ENCODE measurements around the gene PPFIA4. TPM values are rescaled to one million over a fixed set of nuclear protein-coding genes. Genes with fewer than 3 reads are reported as not detected.

Gene PPFIA4
- total RNA-seq, 1 experiment from 2014 or later, result 12.1 TPM

DNA sequence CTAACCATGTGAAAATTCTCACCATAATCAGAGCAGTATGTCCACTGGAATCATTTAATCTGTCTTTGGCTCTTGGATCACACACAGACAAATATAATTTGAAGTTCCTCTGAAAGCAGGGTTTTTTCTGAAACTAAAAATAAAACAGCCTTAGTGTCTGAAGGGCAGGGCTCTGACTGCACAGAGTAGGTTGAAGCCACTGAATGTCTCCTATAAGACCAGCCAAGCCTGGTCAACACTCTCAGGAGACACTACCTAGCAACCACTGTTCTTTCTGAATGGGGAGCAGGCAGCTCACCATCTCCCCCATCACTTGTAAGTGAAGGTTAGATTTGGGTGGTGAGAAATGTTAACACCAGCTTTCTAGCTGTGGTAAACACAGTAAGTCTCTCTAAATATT is 35.2 kb upstream of the PPFIA4 start:
- Histone ChIP-seq H3K4me3 (ENCODE audit: low read length) (no peak overlapping the region), H3K4me2 (ENCODE audit: low read length) (no peak overlapping the region), H3K4me1 (ENCODE audit: insufficient read depth, low read length) (peaks cover 4% of the 10 kb centered on the region; the same call in 1 of the 2 replicates), H3K79me2 (ENCODE audit: low read length) (no peaks in the 10 kb centered on the region), H4K20me1 (ENCODE audit: low read length) (no peaks in the 10 kb centered on the region), H3K9ac (ENCODE audit: low read length) (no peak overlapping the region), H3F3A (ENCODE audit: low read length, unreplicated experiment) (no peaks in the 10 kb centered on the region), H3K27me3 (ENCODE audit: low read length) (peaks cover 61% of the 10 kb centered on the region), H2AFZ (ENCODE audit: low read length) (no peak overlapping the region), H3K27ac (ENCODE audit: low read length) (no peak overlapping the region), H3K9me3 (ENCODE audit: low read length) (no peaks in the 10 kb centered on the region), H3K36me3 (ENCODE audit: low read depth, low read length) (no peaks in the 10 kb centered on the region), H3K9me2 (replicated peaks; ENCODE audit: low read length) (no peaks in the 10 kb centered on the region)
- ATAC-seq (no peak), DNase-seq (no peak)
- TF ChIP-seq EZH2 (IDR thresholded peaks at IDR 0.05; ENCODE audit: low read length, unreplicated experiment) (no peak), EZH2phosphoT487 (IDR thresholded peaks at IDR 0.05; ENCODE audit: borderline replicate concordance, low read length) (no peak)
- TF ChIP-seq, protein P1, sequence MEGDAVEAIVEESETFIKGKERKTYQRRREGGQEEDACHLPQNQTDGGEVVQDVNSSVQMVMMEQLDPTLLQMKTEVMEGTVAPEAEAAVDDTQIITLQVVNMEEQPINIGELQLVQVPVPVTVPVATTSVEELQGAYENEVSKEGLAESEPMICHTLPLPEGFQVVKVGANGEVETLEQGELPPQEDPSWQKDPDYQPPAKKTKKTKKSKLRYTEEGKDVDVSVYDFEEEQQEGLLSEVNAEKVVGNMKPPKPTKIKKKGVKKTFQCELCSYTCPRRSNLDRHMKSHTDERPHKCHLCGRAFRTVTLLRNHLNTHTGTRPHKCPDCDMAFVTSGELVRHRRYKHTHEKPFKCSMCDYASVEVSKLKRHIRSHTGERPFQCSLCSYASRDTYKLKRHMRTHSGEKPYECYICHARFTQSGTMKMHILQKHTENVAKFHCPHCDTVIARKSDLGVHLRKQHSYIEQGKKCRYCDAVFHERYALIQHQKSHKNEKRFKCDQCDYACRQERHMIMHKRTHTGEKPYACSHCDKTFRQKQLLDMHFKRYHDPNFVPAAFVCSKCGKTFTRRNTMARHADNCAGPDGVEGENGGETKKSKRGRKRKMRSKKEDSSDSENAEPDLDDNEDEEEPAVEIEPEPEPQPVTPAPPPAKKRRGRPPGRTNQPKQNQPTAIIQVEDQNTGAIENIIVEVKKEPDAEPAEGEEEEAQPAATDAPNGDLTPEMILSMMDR (conservative IDR thresholded peaks at IDR 0.05; ENCODE audit: low read depth, low read length), result no peak
- CTCF ChIA-PET, result no interaction called here
- POLR2A ChIA-PET (ENCODE audit: unreplicated experiment), result interaction anchor here (0.6 kb wide), 1 partner anchor 64 kb away, joined by 3 read pairs; no protein-coding TSS in a partner anchor
- intact Hi-C loops (cut with micrococcal nuclease), result no loop called here
- no TSS peak for BruUV-seq (replicated peaks)

DNA sequence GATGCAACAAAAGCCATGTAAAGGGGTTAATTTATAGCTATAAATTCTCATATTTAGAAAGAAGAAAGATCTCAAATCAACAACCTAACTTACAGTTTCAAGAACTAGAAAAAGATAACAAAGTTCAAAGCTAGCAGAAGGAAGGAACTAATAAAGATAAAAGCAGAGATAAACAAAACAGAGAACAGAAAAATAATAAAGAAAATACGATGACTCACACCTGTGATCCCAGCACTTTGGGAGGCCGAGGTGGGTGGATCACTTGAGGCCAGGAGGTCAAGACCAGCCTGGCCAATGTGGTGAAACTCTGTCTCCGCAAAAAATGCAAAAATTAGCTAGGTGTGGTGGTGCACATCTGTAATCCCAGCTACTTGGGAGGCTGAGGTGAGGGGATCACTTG is 31.5 kb upstream of the PPFIA4 start:
- no peak overlapping the region for H3K4me3 ChIP-seq (ENCODE audit: low read length)
- no peaks in the 10 kb centered on the region for H3K9me3 ChIP-seq (ENCODE audit: low read length)
- TF ChIP-seq EZH2phosphoT487 (IDR thresholded peaks at IDR 0.05; ENCODE audit: borderline replicate concordance, low read length) (no peak), EZH2 (IDR thresholded peaks at IDR 0.05; ENCODE audit: low read length, unreplicated experiment) (no peak)
- TF ChIP-seq, protein P1 (conservative IDR thresholded peaks at IDR 0.05; ENCODE audit: low read depth, low read length), result no peak
- DNase-seq, result no peak
- no peak overlapping the region for H2AFZ ChIP-seq (ENCODE audit: low read length)
- no peak overlapping the region for H3K9ac ChIP-seq (ENCODE audit: low read length)
- no peaks in the 10 kb centered on the region for H4K20me1 ChIP-seq (ENCODE audit: low read length)
- POLR2A ChIA-PET (ENCODE audit: unreplicated experiment), result interaction anchor here (0.6 to 0.7 kb wide), 2 partner anchors 13 to 22 kb away, joined by 5 read pairs; partner anchors contain the start of gene TMEM183A
- CTCF ChIA-PET, result no interaction called here
- no peaks in the 10 kb centered on the region for H3K9me2 ChIP-seq (replicated peaks; ENCODE audit: low read length)
- ATAC-seq, result no peak
- H3K36me3 ChIP-seq (ENCODE audit: low read depth, low read length), result no peaks in the 10 kb centered on the region
- H3K4me1 ChIP-seq (ENCODE audit: insufficient read depth, low read length), result peaks cover 7% of the 10 kb centered on the region; the same call in 1 of the 2 replicates
- H3K27ac ChIP-seq (ENCODE audit: low read length), result no peak overlapping the region
- H3K27me3 ChIP-seq (ENCODE audit: low read length), result peaks cover 56% of the 10 kb centered on the region
- H3F3A ChIP-seq (ENCODE audit: low read length, unreplicated experiment), result no peaks in the 10 kb centered on the region
- H3K79me2 ChIP-seq (ENCODE audit: low read length), result no peaks in the 10 kb centered on the region
- intact Hi-C loops (cut with micrococcal nuclease), result loop anchor here (5.0 kb wide), 1 partner anchor 242 kb away; no protein-coding TSS in a partner anchor
- H3K4me2 ChIP-seq (ENCODE audit: low read length), result no peak overlapping the region
- BruUV-seq (replicated peaks), result no TSS peak

Measured in PC-3 (cell line).